Adrenal gland (tissue), 12 donors: ENCODE data around the gene ARHGEF37. TPM values are rescaled to one million over a fixed set of nuclear protein-coding genes. Genes with fewer than 3 reads are reported as not detected.
"Not testable (repeated sequence)": the region's sequence is repeated elsewhere in the genome, so short reads cannot be mapped to it uniquely, and the experiment has no call there.

ENCODE experiments used
- DNase-seq, 7 donors: peaks; one replicate each; pipeline ENCODE4 v3.0.0-alpha.2; 2019 to 2020
- H3K27ac ChIP-seq, 5 donors: fragments of 200-600 bp; sonication (generic) in 4 of 5; 1 replicate in 3 of 5; 2 replicates in 2 of 5; pipeline versions ENCODE4 v1.5.1 to v1.8.0; 2016 to 2020; ENCODE audit warnings: mild to moderate bottlenecking in 1 of 5
- H3K27me3 ChIP-seq: fragments of 200-600 bp; 2 replicates; pipeline ENCODE4 v1.8.0; 2021
- H3K36me3 ChIP-seq, 2 donors: fragments of 200-600 bp; replicated peaks in 1 of 2; 1 replicate in 1 of 2; 2 replicates in 1 of 2; pipeline versions ENCODE4 v1.5.1 to v1.8.0; 2018 to 2022
- H3K4me1 ChIP-seq, 2 donors: fragments of 200-600 bp; replicated peaks in 1 of 2; 1 replicate in 1 of 2; 2 replicates in 1 of 2; pipeline versions ENCODE4 v1.5.1 to v1.8.0; 2018 to 2021
- H3K4me3 ChIP-seq, 4 donors: fragments of 200-600 bp; sonication (generic) in 3 of 4; one replicate each; pipeline ENCODE4 v1.5.1; 2016 to 2018
- H3K9me3 ChIP-seq, 3 donors: fragments of 200-600 bp; sonication (generic) in 1 of 3; replicated peaks in 1 of 3; 1 replicate in 2 of 3; 2 replicates in 1 of 3; pipeline versions ENCODE4 v1.5.1 to v1.8.0; 2016 to 2021
- POLR2A ChIP-seq, 2 donors: fragments of 450-650 bp; IDR thresholded peaks; one replicate each; pipeline ENCODE4 v1.6.1; 2017; ENCODE audit warnings: antibody characterized with exemption in 2 of 2, mild to moderate bottlenecking in 2 of 2, moderate library complexity in 1 of 2
- WGBS, 4 donors: extraction: QIAGEN DNeasy Blood & Tissue Kit in 2 of 4; methylation state at CpG; one replicate each; pipeline versions ENCODE4 v1.1.5 to v1.1.7; 2013 to 2017; 5-methylcytosine and 5-hydroxymethylcytosine counted together
- intact Hi-C, 2 donors: fragments of 100-400 bp; cut with DNase I; formaldehyde crosslinking; loops; one replicate each; pipeline versions ENCODE4 v1.14.1 to v1.15.0; 2022 to 2023
- polyA plus RNA-seq, 3 donors: library from polyadenylated mRNA; stranded (reverse); fragments of 200-250 nt in 2 of 3; fragments of 350-450 nt in 1 of 3; fragmentation: Illumina TruSeq in 1 of 3; extraction: RNeasy Lipid Tissue Mini Kit (QIAGEN cat#74804) in 1 of 3; gene quantifications; one replicate each; pipeline ENCODE4 v1.2.3, GENCODE V29; 2013 to 2014
- total RNA-seq, 9 donors: library from RNA; depleted of rRNA in 4 of 9; stranded (reverse); fragments of >200 nt in 4 of 9; fragments of 120-200 nt in 1 of 9; fragmentation: NEBNext Ultra II Directional in 1 of 9; extraction: Animal tissue kit (Norgen Biotek cat#: 25700) in 1 of 9; gene quantifications; one replicate each; pipeline versions ENCODE4 v1.1.0 to v1.2.4, GENCODE V29; 2013 to 2023
- TF ChIP-seq, protein P1 (sequence below), 6 experiments: fragments of 450-650 bp in 4 of 6; fragments of 200-600 bp in 2 of 6; sonication (generic) in 1 of 6; IDR thresholded peaks; 1 replicate in 5 of 6; 2 replicates in 1 of 6; pipeline versions ENCODE4 v1.5.1 to v1.8.0; 2016 to 2021; ENCODE audit warnings: antibody characterized with exemption in 6 of 6, mild to moderate bottlenecking in 2 of 6, moderate library complexity in 1 of 6
- donor health status: healthy with polysubstance abuse.
- donor health status: Bipolar disorder and iron deficiency.
- donor health status: DM: yes; HTN: yes; CAD: no.
- donor health status: DM: no; HTN: no; CAD: no.
- donor health status: DM: no; HTN: no; CAD: no.
- donor health status: DM: yes; HTN: yes; CAD: no.

Gene ARHGEF37
- total and polyA plus RNA-seq, 12 donors = 0.83 to 8.4 (median 4.0) TPM

DNA sequence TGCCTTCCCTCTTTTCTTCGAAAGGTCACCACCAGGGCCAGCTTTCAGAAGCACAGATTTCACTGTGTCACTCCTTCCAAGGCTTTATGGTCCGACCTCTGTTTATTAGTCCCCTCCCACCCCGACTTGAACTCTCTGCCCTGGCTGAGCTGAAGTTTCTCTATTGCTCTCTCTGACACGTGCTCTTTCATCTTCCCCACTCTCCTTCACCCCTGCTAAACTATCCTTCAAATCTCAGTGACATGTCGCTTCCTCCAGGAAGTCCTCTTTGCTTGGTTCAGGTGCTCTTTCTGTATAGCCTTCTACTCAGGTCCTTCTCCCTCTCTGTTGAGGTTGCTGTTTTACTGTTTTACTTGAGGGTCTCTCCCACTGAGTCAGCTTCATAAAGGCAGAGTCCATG lies 64.4 kb downstream of the ARHGEF37 start:
- H3K27ac ChIP-seq = no peak overlapping the region
- WGBS, 4 donors = 50 to 64% (median 56%) methylated on average over 5 of the region's 5 CpGs
- intact Hi-C loops = loop anchor here in 1 of 2 donors (10.0 kb wide), 1 partner anchor 89 kb away; the partner anchor contains the start of gene PPARGC1B

DNA sequence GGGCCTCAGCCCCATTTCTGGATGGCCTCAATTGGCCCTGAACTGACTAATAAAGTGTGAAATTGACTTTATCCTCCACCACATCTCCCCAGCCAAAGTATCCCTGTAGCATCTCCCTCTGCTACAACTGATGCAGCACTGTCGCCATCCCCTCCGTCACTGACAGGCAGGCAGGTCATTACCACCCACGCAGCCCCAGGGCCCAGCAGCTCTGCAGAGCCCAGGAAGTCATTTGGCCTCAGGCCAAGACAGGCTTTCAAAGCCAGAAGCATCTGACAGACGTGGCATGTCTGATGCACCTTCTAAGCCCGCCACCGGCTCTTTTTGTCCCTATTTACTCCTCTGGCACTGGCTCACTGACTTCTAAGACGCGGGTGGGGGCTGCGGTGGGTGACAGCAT lies 65.3 kb downstream of the ARHGEF37 start:
- Histone ChIP-seq H3K4me1 (no peaks in the 10 kb centered on the region), H3K36me3 (no peaks in the 10 kb centered on the region), H3K27me3 (no peaks in the 10 kb centered on the region), H3K4me3 (no peak overlapping the region), H3K27ac (peak overlapping the region in 1 of 5 donors; percentile 34), H3K9me3 (no peaks in the 10 kb centered on the region)
- intact Hi-C loops = loop anchor here in 1 of 2 donors (10.0 kb wide), 1 partner anchor 88 kb away; the partner anchor contains the start of gene PPARGC1B
- WGBS, 4 donors = 63 to 83% (median 66%) methylated on average over 9 of the region's 9 CpGs
- peak in 3 of 7 donors; percentile 40 to 93 (median 45) for DNase-seq
- TF ChIP-seq POLR2A (IDR thresholded peaks at IDR 0.05) = no peak
- TF ChIP-seq, protein P1, sequence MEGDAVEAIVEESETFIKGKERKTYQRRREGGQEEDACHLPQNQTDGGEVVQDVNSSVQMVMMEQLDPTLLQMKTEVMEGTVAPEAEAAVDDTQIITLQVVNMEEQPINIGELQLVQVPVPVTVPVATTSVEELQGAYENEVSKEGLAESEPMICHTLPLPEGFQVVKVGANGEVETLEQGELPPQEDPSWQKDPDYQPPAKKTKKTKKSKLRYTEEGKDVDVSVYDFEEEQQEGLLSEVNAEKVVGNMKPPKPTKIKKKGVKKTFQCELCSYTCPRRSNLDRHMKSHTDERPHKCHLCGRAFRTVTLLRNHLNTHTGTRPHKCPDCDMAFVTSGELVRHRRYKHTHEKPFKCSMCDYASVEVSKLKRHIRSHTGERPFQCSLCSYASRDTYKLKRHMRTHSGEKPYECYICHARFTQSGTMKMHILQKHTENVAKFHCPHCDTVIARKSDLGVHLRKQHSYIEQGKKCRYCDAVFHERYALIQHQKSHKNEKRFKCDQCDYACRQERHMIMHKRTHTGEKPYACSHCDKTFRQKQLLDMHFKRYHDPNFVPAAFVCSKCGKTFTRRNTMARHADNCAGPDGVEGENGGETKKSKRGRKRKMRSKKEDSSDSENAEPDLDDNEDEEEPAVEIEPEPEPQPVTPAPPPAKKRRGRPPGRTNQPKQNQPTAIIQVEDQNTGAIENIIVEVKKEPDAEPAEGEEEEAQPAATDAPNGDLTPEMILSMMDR (IDR thresholded peaks at IDR 0.05) = no peak

More for the DNA sequence above, 64.4 kb downstream of the ARHGEF37 start:
- no peaks in the 10 kb centered on the region for H3K4me1 ChIP-seq
- peak in 1 of 7 donors; percentile 2 for DNase-seq
- no peak for TF ChIP-seq POLR2A (IDR thresholded peaks at IDR 0.05)
- TF ChIP-seq, protein P1 (IDR thresholded peaks at IDR 0.05) = no peak
- H3K36me3 ChIP-seq = no peaks in the 10 kb centered on the region
- H3K27me3 ChIP-seq = no peaks in the 10 kb centered on the region
- H3K4me3 ChIP-seq = no peak overlapping the region
- H3K9me3 ChIP-seq = no peaks in the 10 kb centered on the region

DNA sequence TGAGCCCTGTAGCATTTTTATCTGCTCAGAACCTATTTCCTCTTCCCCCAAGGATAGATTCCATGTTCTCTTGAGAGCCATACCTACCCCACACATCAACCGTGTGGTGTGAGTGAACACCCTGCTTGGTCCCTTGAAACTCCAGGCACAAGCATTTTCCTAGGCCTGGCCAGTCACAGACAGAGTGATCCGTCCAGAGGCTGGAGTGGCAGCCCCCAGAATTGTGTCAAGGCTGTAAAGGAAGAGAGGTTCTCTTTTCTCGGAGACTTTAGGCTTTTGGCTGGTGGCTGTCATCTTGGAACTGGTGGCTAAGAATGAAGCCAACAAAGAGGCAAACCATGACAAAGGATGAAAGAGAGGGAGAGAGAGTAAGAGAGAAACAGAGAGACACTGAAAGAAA lies 66.0 kb downstream of the ARHGEF37 start:
- intact Hi-C loops = loop anchor here in 1 of 2 donors (10.0 kb wide), 1 partner anchor 87 kb away; the partner anchor contains the start of gene PPARGC1B
- Histone ChIP-seq H3K9me3 (no peaks in the 10 kb centered on the region), H3K27me3 (no peaks in the 10 kb centered on the region), H3K36me3 (no peaks in the 10 kb centered on the region), H3K4me3 (no peak overlapping the region), H3K4me1 (no peaks in the 10 kb centered on the region), H3K27ac (peak overlapping the region in 1 of 5 donors; percentile 34)
- DNase-seq = no peak
- TF ChIP-seq, protein P1 (IDR thresholded peaks at IDR 0.05) = no peak
- 75 to 83% (median 78%) methylated on average over 3 of the region's 3 CpGs for WGBS, 4 donors

DNA sequence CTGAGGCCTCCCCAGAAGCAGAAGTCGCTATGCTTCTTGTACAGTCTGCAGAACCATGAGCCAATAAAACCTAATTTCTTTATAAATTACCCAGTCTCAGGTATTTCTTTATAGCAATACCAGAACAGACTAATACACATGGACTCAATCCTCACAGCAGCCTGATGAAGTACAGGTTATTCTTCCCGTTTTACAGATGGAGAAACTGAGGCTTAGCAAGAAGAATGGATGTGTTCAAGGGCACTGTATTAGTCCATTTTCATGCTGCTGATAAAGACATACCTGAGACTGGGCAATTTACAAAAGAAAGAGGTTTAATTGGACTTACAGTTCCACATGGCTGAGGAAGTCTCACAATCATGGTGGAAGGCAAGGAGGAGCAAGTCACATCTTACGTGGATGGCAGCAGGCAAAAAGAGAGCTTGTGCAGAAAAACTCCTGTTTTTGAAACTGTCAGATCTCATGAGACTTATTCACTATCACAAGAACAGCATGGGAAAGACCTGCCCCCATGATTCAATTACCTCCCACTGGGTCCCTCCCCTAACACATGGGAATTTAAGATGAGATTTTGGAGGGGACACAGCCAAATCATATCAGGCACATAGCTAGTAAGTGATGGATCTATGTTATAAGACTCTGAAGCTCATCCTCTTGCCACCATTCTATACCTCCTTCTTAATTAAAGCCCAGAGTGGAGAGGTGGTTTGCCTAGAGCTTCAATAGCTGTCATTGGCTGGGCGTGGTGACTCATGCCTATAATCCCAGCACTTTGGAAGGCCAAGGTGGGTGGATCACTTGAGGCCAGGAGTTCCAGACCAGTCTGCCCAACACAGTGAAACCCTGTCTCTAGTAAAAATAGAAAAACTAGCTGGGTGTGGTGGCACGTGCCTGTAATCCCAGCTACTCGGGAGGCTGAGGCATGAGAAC lies 67.4 kb downstream of the ARHGEF37 start:
- H3K27ac ChIP-seq, H3K36me3 ChIP-seq, H3K9me3 ChIP-seq, DNase-seq, H3K27me3 ChIP-seq, H3K4me3 ChIP-seq, H3K4me1 ChIP-seq: not testable (repeated sequence)
- WGBS, 4 donors = 88 to 95% (median 90%) methylated on average over 6 of the region's 6 CpGs
- intact Hi-C loops = loop anchor here in 1 of 2 donors (10.0 kb wide), 1 partner anchor 86 kb away; the partner anchor contains the start of gene PPARGC1B

DNA sequence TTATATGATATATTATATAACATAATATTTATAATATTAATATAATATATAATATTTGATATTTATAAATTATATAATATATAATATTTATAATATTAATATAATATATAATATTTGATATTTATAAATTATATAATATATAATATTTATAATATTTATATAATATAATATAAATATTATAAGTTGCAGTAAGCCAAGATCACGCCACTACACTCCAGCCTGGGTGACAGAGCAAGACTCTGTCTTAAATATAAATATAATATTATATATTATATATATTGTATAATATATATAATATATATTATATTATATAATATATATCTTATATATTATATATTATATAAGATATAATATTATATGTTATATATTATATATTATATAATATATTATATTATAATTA lies 68.4 kb downstream of the ARHGEF37 start:
- H3K27me3 ChIP-seq, H3K9me3 ChIP-seq, DNase-seq, H3K4me1 ChIP-seq, H3K4me3 ChIP-seq, H3K27ac ChIP-seq, H3K36me3 ChIP-seq: not testable (repeated sequence)
- 95% methylated on average over 1 of the region's 1 CpG; no CpG with 5 or more reads in 3 of the 4 donors for WGBS, 4 donors
- intact Hi-C loops = loop anchor here in 1 of 2 donors (10.0 kb wide), 1 partner anchor 85 kb away; the partner anchor contains the start of gene PPARGC1B
